Activated naive CD8-positive, alpha-beta T cell treated with anti-CD3 and anti-CD28 coated beads, Interleukin-2, amount 50 U/mL, for 24 hours (primary cell): ENCODE results near the gene KCTD14.
"Not testable (repeated sequence)": the region's sequence is repeated elsewhere in the genome, so short reads cannot be mapped to it uniquely, and the experiment has no call there.

Experiments used
- ATAC-seq: fragments of 150-1000 bp; cut with Tn5 transposase; one replicate; pipeline ENCODE4 v1.10.0; 2021
- DNase-seq: peaks from one replicate; pipeline ENCODE4 v3.0.0; 2021
- H3K27ac Mint-ChIP-seq: one replicate; pipeline ENCODE4 v1.8.0; 2021; ENCODE audit warnings: mild to moderate bottlenecking, mixed read lengths
- H3K27me3 Mint-ChIP-seq: one replicate; pipeline ENCODE4 v1.8.0; 2021; ENCODE audit warnings: mixed read lengths
- H3K36me3 Mint-ChIP-seq: one replicate; pipeline ENCODE4 v1.8.0; 2021; ENCODE audit warnings: low read depth, mixed read lengths
- H3K4me1 Mint-ChIP-seq: one replicate; pipeline ENCODE4 v1.8.0; 2021; ENCODE audit warnings: mixed read lengths
- H3K4me3 Mint-ChIP-seq: one replicate; pipeline ENCODE4 v1.8.0; 2021; ENCODE audit warnings: mild to moderate bottlenecking, moderate library complexity, mixed read lengths
- H3K9me3 Mint-ChIP-seq: one replicate; pipeline ENCODE4 v1.8.0; 2021; ENCODE audit warnings: mixed read lengths

KCTD14 gene

GRCh38 chr11:78020246-78020645 lies 2.8 kb downstream of the KCTD14 start:
- peaks cover 3% of the 10 kb centered on the region for H3K4me1 Mint-ChIP-seq
- ATAC-seq (no peak), DNase-seq (no peak)
- H3K4me3 Mint-ChIP-seq, result no peak overlapping the region
- peaks cover 19% of the 10 kb centered on the region for H3K27me3 Mint-ChIP-seq
- H3K27ac Mint-ChIP-seq, result no peak overlapping the region
- H3K9me3 Mint-ChIP-seq, result no peaks in the 10 kb centered on the region
- H3K36me3 Mint-ChIP-seq, result no peaks in the 10 kb centered on the region

GRCh38 chr11:78019808-78020207 lies 3.3 kb downstream of the KCTD14 start:
- no peaks in the 10 kb centered on the region for H3K36me3 Mint-ChIP-seq
- no peak for DNase-seq
- no peaks in the 10 kb centered on the region for H3K9me3 Mint-ChIP-seq
- no peak for ATAC-seq
- H3K4me1 Mint-ChIP-seq, result peaks cover 3% of the 10 kb centered on the region
- peaks cover 19% of the 10 kb centered on the region for H3K27me3 Mint-ChIP-seq
- H3K4me3 Mint-ChIP-seq, result no peak overlapping the region
- H3K27ac Mint-ChIP-seq, result no peak overlapping the region

- peaks cover 3% of the 10 kb centered on the region for H3K27me3 Mint-ChIP-seq
- no peaks in the 10 kb centered on the region for H3K9me3 Mint-ChIP-seq
- no peak overlapping the region for H3K27ac Mint-ChIP-seq
- no peak for DNase-seq
- H3K4me1 Mint-ChIP-seq, result no peaks in the 10 kb centered on the region
- no peak overlapping the region for H3K4me3 Mint-ChIP-seq
- no peak for ATAC-seq
- H3K36me3 Mint-ChIP-seq, result no peaks in the 10 kb centered on the region
Measured at GRCh38 chr11:78015878-78016277, 7.2 kb downstream of the KCTD14 start.

- H3K27ac Mint-ChIP-seq, H3K4me3 Mint-ChIP-seq, ATAC-seq, H3K36me3 Mint-ChIP-seq, H3K9me3 Mint-ChIP-seq, DNase-seq, H3K27me3 Mint-ChIP-seq, H3K4me1 Mint-ChIP-seq: not testable (repeated sequence)
Measured at GRCh38 chr11:78014937-78015520, 8.0 kb downstream of the KCTD14 start.

GRCh38 chr11:78011301-78011700 lies 11.8 kb downstream of the KCTD14 start:
- Mint-ChIP-seq H3K4me3 (no peak overlapping the region), H3K27me3 (peaks cover 4% of the 10 kb centered on the region), H3K9me3 (no peaks in the 10 kb centered on the region), H3K36me3 (no peaks in the 10 kb centered on the region), H3K4me1 (no peaks in the 10 kb centered on the region), H3K27ac (no peak overlapping the region)
- no peak for ATAC-seq
- no peak for DNase-seq

- Mint-ChIP-seq H3K9me3 (no peaks in the 10 kb centered on the region), H3K27ac (no peak overlapping the region), H3K4me3 (no peak overlapping the region), H3K27me3 (peaks cover 4% of the 10 kb centered on the region), H3K36me3 (no peaks in the 10 kb centered on the region), H3K4me1 (no peaks in the 10 kb centered on the region)
- ATAC-seq, result no peak
- no peak for DNase-seq
Measured at GRCh38 chr11:78010755-78011154, 12.3 kb downstream of the KCTD14 start.

GRCh38 chr11:78010304-78010703 lies 12.8 kb downstream of the KCTD14 start:
- no peaks in the 10 kb centered on the region for H3K9me3 Mint-ChIP-seq
- H3K4me1 Mint-ChIP-seq, result no peaks in the 10 kb centered on the region
- no peak overlapping the region for H3K27ac Mint-ChIP-seq
- H3K4me3 Mint-ChIP-seq, result no peak overlapping the region
- no peaks in the 10 kb centered on the region for H3K36me3 Mint-ChIP-seq
- no peak for DNase-seq
- ATAC-seq, result no peak
- peaks cover 4% of the 10 kb centered on the region for H3K27me3 Mint-ChIP-seq

- Mint-ChIP-seq H3K4me1 (no peaks in the 10 kb centered on the region), H3K9me3 (no peaks in the 10 kb centered on the region), H3K4me3 (no peak overlapping the region), H3K27ac (no peak overlapping the region), H3K27me3 (peaks cover 4% of the 10 kb centered on the region), H3K36me3 (no peaks in the 10 kb centered on the region)
- DNase-seq, result no peak
- ATAC-seq, result no peak
Measured at GRCh38 chr11:78009062-78009461, 14.0 kb downstream of the KCTD14 start.

- no peaks in the 10 kb centered on the region for H3K9me3 Mint-ChIP-seq
- ATAC-seq, result peak; percentile 85
- H3K4me3 Mint-ChIP-seq, result no peak overlapping the region
- no peaks in the 10 kb centered on the region for H3K36me3 Mint-ChIP-seq
- H3K27me3 Mint-ChIP-seq, result no peaks in the 10 kb centered on the region
- H3K4me1 Mint-ChIP-seq, result peaks cover 9% of the 10 kb centered on the region
- peak; percentile 31 for DNase-seq
- no peak overlapping the region for H3K27ac Mint-ChIP-seq
Measured at GRCh38 chr11:78000193-78000592, 22.9 kb downstream of the KCTD14 start.

- Mint-ChIP-seq H3K27me3 (no peaks in the 10 kb centered on the region), H3K27ac (no peak overlapping the region), H3K9me3 (no peaks in the 10 kb centered on the region), H3K4me3 (no peak overlapping the region), H3K36me3 (no peaks in the 10 kb centered on the region), H3K4me1 (peaks cover 13% of the 10 kb centered on the region)
- DNase-seq, result no peak
- no peak for ATAC-seq
Measured at GRCh38 chr11:77999446-78000030, 23.5 kb downstream of the KCTD14 start.

GRCh38 chr11:77994434-77995362 lies 28.4 kb downstream of the KCTD14 start, which contains the start of gene INTS4:
Gene INTS4 (minus strand): TSS chr11:77994668. CDS start chr11:77994643, 25 bp downstream.
- peak within 1 kb of the TSS; percentile 97 for H3K27ac Mint-ChIP-seq
- DNase-seq (peak; percentile 96), ATAC-seq (peak; percentile 100)
- no peaks in the 10 kb centered on the region for H3K9me3 Mint-ChIP-seq
- H3K4me3 Mint-ChIP-seq, result peak within 1 kb of the TSS; percentile 93
- no peaks in the 10 kb centered on the region for H3K36me3 Mint-ChIP-seq
- H3K4me1 Mint-ChIP-seq, result peaks cover 24% of the 10 kb centered on the region
- H3K27me3 Mint-ChIP-seq, result no peaks in the 10 kb centered on the region

GRCh38 chr11:77993902-77994301 lies 29.2 kb downstream of the KCTD14 start:
- Mint-ChIP-seq H3K36me3 (no peaks in the 10 kb centered on the region), H3K27me3 (no peaks in the 10 kb centered on the region)
- no peak for ATAC-seq

GRCh38 chr11:77990981-77991380 lies 32.1 kb downstream of the KCTD14 start:
- Mint-ChIP-seq H3K4me1 (peaks cover 31% of the 10 kb centered on the region), H3K27ac (no peak overlapping the region), H3K4me3 (no peak overlapping the region), H3K36me3 (peaks cover 25% of the 10 kb centered on the region), H3K27me3 (no peaks in the 10 kb centered on the region), H3K9me3 (no peaks in the 10 kb centered on the region)
- ATAC-seq, result no peak
- DNase-seq, result no peak

More at GRCh38 chr11:77993902-77994301, 29.2 kb downstream of the KCTD14 start:
- Mint-ChIP-seq H3K4me3 (peak overlapping the region; percentile 93), H3K4me1 (peaks cover 24% of the 10 kb centered on the region), H3K27ac (peak overlapping the region; percentile 97), H3K9me3 (no peaks in the 10 kb centered on the region)
- no peak for DNase-seq

GRCh38 chr11:77986456-77986855 lies 36.6 kb downstream of the KCTD14 start:
- not testable (repeated sequence) for DNase-seq, H3K4me3 Mint-ChIP-seq, H3K27ac Mint-ChIP-seq, H3K27me3 Mint-ChIP-seq, ATAC-seq, H3K9me3 Mint-ChIP-seq
- H3K4me1 Mint-ChIP-seq, result peaks cover 11% of the 10 kb centered on the region
- peaks cover 50% of the 10 kb centered on the region for H3K36me3 Mint-ChIP-seq
